GM18499 (cell line): ENCODE results near the gene TUBB3.
"Not testable (repeated sequence)": the region's sequence is repeated elsewhere in the genome, so short reads cannot be mapped to it uniquely, and the experiment has no call there.

Experiments used
- ATAC-seq: cut with Tn5 transposase; IDR thresholded peaks from one replicate; pipeline ENCODE4 v1.9.1; 2021; ENCODE audit warnings: moderate number of reproducible peaks; ENCODE audit not compliant: insufficient read depth, unreplicated experiment

Gene TUBB3

DNA sequence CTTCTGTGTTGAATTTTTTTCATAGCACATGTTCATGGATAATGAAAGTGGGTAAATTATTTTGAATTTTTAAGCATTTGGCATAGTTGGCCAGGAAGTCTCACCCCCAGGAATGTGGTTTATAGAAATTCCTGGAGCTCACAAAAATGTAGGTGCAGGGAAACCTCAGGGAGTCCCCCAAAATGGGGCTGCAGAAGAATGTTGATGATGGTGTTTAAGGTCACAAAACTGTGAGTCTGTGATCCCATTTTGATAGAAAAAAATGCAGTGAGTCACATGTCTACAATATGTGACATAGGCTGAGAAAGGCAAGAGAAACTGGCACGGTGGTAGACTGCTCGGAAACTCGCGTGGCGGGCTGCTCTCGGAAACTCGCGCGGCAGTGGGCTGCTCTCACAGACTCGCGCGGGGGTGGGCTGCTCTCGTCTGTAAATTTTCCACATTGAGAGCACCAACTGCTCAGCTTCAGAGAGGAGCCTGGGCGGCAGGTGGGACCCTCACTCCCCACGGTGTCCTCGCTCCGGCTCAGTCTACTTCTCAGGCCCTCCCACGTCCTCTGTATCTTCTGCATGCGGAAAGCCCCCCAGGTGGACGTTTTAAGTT is 23.2 kb upstream of the TUBB3 start:
- no peak for ATAC-seq

DNA sequence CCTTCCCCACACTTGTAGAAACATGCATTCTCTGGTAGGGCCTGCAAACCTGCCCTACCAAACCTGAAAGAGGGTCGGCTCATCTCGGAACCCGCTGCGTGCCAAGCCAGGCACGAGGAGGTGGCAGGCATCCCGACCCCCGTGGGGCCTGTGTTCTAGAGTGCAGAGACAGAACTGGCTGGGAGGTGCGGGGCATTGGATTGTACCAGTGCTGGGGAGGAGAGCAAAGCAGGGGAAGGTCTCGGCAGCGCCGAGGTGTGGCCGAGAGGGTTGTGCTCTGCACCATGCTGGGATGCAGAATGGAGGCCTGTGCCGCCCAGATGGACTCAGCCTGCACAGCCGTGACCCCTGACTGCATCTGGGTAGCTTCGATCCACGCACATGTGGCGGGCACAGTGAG is 22.3 kb upstream of the TUBB3 start:
- no peak for ATAC-seq

DNA sequence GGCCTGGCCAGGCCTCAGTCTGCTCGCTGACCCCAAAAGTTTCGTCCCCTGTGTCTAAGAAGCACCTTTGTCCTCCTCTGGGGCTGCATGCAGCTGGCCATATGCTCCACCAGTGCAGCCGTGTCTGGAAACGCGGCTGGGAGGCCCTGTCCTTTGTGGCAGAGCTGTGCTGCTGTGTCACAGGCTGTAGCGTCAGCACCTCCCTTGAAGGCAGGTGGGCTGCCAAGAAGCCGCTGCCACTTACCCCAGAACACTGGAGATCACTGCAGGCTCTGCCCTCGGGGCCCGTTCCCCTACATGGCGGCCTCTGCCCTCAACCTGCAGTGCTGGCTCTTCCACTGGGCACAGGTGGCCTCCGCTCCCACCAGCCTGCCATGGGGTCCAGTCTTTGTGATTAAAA is 20.2 kb upstream of the TUBB3 start:
- no peak for ATAC-seq

DNA sequence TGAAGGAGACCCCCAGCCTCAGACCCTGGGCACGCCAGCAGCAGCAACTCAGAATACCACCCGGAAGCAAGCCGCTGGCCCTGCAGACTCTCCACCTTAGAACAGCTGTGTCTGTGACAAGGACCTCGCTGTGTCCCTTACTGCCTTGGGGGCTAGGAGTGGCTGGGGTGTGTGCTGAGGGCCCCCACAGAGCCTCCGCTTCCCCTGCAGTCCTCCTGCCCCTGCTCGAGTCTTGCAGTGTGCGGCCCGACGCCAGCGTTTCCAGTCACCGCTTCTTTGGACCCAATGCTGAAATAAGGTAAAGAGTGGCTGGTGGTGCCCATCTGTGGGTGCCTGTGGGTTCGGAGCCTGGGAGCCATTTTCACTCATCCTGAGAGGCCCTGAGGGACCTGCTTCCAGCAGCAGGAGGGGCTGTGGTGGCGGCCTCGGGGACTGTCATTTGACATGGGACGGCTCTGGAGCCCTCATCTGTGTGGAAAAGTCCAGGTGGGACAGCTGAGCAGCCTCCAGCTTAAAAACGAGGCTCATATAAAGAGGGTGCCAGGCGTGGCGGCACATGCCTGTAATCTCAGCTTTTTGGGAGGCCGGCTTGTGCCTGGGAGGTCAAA is 19.1 kb upstream of the TUBB3 start:
- no peak for ATAC-seq

DNA sequence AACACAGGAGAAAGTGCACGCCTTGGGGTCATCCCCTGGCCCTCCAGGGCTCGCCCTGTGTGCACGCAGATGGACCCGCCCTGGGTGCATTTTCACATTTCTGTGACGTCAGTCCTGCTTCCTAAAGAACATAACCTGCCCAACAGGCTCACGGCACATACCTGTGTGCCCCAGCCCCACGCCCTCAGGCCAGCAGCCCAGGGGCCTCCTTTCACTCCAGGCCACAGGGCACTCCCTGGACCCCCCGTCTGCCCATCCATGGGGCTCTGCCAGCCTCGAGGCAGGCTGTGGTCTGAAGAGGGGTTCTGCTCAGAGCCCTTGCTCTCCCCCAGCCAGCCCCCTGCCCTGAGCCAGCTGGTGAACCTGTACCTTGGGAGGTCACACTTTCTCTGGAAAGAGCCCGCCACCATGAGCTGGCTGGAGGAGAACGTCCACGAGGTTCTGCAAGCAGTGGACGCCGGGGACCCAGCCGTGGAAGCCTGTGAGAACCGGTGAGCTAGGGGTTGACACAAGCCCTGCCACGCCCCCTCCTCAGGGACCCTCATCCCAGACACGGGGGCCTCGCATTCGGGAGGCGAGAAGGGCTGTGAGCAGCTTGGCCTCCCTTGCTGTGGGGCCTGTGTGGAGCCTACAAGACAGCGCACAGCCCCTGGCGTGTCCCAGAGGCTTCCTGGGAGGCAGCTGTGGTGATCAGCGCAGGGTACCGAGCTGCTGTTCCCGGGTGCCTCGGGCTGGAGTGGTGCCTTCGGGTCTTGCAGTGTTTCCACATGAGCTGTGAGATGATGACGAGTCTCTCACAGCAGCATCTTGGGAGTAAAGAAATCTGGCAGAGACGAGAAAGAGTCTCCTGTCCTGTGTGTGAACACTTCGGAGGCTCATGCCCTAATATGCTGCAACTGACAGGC is 18.3 kb upstream of the TUBB3 start:
- no peak for ATAC-seq

DNA sequence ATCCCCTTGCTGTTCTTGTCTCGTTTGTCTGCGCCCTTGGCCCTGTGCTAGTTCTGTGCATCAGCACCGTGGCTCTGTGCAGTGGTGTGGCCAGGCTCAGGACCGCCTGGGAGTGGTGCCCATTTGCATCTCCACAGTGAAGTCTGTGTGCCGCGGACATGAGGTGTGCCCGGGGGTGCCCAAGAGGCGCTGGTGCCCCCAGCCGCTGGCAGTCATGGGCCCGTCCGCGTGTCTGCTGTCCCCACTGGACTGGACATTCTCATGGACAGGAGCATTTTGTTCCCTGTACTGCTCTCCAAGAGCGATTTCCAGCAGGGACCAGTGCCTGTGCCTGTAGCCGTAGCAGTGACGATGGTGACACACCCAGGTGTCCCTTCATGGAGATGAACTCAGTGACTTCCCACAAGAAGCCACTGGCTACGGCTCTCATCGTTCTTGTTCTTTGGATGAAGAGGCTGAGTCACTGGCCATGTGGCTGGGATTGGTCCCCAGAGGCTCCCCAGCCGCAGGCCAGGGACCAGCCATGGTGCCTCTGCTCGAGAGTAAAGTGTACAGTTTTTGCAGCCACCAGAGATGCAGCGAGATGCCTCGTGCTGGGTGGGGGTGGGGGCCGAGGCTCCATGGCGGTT is 17.5 kb upstream of the TUBB3 start:
- ATAC-seq: no peak

DNA sequence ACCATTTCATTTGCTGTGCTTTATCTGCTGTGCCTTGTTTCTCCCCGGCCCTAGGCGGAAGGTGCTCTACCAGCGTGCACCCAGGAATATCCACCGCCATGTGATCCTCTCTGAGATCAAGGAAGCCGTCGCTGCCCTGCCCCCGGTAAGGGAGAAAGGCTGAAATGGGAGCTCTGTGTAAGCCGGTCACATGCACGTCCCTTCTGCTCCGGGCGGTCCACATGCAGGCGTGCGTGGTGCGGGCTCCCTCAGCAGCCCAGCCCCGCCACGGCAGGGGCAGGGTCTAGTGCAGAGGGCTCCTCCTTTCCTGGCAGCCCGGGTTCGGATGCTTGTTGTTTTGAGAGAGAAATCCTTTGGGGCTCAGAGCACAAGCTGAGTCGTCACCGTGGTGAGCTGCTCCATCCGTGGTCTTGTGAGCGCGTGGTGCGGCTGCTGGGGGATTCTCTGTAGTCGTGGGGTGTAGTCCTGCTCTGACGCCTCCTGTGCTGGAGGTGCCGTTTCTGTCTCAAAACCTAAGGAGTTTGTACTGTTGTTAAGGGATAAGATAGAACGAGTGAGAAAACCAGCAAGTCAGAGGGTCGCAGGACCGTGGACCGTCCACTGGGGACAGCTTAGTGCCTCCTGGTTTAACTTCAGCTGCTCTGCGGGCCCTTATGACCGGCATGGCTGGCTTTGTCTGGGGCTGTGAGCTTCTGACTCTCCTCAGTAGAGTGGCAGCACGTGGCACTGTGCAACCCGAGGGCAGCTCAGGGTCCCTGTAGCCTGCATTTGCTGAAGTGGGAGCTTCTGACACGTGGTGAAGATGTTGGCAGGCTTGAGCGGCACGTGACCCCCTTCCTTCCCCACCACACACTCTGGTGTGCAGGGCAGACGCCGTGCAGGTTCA is 16.8 kb upstream of the TUBB3 start:
- ATAC-seq: no peak

DNA sequence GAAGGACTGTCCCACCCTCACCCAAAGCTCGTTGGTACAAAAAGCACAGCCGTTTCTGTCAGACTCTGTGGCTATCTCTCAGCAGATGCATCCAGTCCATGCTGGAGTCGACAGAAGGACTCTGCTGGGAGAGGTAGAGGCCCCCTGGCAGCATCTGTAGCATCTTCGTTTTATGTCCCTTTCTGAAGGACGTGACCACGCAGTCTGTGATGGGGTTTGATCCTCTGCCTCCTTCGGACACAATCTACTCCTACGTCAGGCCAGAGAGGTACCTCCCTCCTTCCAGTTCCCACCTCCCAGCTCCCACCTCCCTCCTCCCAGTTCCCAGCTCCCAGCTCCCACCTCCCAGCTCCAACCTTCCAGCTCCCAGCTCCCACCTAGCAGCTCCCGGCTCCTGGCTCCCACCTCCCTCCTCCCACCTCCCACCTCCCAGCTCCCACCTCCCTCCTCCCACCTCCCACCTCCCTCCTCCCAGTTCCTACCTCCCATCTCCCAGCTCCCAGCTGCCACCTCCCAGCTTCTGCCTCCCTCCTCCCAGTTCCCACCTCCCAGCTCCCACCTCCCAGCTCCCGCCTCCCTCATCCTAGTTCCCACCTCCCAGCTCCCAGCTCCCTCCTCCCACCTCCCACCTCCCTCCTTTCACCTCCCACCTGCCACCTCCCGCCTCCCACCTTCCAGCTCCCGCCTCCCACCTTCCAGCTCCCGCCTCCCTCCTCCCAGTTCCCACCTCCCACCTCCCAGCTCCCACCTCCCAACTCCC is 15.9 kb upstream of the TUBB3 start:
- no peak for ATAC-seq

DNA sequence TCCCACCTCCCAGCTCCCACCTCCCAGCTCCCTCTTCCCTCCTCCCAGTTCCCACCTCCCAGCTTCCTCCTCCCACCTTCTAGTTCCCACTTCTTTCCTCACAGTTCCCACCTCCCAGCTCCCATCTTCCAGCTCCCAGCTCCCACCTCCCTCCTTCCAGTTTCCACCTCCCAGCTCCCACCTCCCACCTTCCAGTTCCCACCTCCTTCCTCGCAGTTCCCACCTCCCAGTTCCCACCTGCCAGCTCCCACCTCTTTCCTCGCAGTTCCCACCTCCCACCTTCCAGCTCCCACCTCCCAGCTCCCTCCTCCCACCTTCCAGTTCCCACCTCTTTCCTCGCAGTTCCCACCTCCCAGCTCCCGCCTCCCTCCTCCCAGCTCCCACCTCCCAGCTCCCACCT is 14.9 kb upstream of the TUBB3 start:
- ATAC-seq: no peak

DNA sequence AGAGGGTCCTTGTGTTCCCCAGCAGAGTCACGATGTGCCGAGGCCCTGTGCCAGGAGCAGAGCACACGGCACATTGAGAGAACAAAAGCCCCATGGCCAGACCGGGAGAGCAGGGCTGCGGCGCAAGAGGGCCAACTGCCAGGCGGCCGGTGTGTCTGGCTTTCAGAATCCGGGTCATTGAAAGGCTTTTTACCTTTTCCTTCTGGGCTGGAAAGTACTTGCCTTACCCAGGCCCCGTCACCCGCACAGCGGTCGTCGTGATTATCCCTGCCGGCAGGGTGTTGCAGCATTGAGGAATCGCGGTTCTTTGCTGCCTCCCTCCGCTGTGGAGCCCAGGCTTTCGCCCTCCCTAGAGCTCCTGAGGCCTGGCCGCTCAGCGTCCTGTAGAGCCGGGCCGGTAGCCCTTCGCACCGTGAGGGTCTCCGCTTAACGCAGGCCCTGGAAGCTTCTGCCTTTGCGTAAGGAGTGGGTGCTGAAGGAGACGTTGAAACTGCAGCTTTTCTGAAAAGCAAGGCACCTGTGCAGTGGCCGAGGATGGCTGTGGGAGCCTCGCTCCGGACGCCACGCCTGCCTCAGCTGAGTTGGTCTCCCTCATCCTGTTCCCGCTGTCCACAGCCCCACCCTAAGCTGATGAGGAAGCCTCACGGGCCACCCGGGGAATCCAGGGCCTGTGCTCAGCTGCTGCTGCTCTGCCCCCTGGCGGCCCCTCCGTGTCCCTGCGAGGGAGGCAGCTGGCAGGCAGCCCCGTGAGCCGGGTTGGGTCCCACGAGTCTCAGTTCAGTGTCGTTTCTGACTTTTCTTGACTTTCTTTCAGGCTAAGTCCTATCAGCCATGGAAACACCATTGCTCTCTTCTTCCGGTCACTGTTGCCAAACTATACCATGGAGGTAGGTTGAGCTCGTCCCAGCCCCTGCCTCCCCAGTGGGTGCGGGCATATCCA is 13.1 kb upstream of the TUBB3 start:
- ATAC-seq: no peak

DNA sequence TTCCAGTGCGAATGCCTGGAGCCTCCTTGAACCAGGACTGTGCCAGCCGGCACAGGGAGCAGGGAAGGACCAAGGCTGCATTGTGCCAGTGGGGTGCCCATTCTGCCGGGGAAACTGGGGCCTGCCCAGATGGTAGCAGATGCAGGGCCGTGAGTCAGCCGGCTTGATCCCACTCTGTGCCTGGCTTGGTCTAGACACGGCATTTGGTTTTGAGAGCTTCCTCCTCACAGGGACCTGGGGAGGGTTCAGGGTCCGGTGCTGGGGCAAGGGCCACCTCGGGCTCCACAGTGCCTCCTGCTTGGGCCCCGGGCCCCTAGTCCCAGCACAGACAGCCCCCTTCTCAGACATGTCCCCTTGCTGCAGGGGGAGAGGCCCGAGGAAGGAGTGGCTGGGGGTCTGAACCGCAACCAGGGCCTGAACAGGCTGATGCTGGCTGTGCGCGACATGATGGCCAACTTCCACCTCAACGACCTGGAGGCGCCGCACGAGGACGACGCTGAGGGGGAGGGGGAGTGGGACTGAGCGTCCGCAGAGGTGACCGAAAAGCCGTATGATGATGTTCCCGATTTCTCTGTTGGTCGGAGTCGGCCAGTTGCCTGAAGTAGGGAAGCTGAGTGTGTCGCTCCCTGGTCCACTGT is 12.3 kb upstream of the TUBB3 start:
- ATAC-seq: no peak

DNA sequence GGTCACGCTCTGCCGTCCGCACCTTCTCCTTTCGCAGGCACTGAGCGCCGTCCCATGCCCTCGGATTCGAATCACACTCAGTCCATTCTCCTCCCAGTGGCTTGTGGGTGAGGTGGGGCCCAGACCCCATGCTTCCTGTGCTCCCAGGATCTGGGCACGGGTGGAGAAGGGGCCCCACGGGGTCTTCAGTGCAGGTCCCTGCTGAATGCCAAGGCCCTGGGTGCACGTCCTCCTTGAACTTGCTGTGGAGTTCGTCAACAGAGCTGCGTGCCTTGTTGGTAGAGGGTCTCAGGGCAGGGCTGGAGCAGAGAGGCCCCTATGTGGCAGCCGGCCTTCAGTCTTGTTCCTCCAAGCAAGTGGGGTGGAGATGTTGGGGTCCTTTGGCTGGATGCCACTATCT is 11.8 kb upstream of the TUBB3 start:
- ATAC-seq: no peak

DNA sequence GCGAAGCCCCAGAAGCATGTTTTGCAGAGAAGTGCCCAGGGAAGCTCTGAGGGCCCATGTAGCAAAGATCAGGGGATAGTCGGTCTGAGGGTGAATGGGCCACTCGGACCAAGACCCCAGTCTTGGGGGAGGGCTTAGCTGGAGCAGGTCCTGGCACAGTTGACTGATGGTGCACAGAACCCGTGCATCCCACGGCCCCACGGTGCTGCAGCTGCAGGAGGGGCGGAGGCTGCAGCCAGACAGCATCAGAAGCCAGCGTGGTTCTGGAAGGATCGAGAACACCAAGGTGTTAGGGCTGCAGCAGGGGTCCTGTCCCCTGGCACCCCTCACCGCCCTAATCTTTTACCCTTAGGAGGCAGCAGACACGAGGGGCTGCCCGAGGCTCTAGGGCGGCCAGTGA is 11.0 kb upstream of the TUBB3 start:
- ATAC-seq: no peak

DNA sequence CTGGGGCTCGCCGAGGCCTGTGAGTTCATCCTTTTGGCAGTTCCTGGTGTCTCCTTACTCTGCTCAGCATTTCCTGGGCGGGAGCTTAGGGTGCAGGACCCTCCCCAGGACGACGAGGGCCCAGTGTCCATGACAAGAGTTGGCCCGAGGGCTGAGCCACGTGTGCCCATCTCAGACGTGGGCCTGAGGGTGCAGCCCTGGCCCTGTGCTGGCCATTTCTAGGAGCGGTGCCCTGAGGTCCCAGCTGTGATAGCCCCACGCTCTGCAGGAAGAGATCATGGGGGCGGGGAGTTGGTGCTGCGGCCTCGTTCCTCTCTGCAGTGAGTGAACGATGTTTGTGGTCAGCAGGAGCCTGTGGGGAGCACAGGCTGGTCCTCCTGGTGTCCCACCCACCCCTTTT is 10.5 kb upstream of the TUBB3 start:
- no peak for ATAC-seq

DNA sequence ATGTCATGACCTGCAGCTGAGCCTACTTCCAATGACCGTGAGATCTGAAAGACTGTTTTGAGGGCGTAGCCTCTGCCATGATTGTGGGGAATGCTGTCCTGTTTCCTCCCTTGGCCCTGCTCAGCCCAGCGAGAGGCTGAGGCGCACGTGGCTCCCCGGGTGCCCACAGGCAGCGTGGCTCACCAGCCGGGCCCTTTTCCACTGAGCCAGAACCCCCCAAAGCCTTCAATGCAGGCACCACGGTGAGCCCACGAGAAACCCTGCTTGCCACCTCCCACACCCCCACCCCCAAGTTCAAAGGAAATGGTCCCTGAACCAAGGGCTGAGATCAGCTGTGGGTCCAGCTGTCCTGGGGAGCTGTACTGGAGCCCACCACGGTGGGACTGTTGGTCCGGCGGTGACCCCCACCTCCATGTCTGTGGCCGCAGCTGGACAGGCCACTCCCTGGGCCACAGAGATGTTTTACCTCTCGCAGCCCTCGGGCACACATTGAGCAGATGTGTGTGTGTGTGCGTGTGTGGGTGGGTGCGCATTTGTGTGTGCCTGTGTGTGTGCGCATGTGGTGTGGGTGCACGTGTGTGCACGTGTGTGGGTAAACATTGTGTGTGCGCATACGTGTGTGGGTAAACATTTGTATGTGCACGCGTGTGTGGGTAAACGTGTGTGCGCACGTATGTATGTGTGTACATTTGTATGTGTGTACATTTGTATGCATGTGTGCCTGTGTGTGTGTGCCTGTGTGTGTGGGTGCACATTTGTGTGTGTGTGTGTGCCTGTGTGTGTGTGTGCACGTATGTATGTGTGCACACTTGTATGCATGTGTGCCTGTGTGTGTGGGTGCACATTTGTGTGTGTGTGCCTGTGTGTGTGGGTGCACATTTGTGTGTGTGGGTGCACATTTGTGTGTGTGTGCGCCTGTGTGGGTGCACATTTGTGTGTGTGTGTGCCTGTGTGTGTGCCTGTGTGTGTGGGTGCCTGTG is 9.4 kb upstream of the TUBB3 start:
- no peak for ATAC-seq

DNA sequence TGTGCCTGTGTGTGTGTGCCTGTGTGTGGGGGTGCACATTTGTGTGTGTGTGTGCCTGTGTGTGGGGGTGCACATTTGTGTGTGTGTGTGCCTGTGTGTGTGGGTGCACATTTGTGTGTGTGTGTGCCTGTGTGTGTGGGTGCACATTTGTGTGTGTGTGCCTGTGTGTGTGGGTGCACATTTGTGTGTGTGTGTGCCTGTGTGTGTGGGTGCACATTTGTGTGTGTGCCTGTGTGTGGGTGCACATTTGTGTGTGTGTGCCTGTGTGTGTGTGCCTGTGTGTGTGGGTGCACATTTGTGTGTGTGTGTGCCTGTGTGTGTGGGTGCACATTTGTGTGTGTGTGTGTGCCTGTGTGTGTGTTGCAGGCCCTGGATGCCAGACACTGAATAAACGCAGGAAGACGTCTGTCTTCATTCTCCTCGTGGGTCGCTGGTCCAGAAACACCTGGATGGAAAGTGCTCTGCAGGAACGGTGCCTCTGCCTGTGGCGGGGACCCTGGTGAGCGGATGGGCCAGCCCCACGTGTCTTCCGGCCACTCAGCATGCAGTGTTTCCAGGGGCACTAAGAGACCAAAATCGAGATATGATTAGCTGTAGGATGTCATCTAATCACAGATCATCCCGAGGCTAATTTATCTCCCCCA is 8.4 kb upstream of the TUBB3 start:
- ATAC-seq: not testable (repeated sequence)
